OCI-LY7 (cell line): ENCODE results near the gene MLLT10. TPM values are rescaled to one million over a fixed set of nuclear protein-coding genes. Genes with fewer than 3 reads are reported as not detected.

Source experiments
- BruUV-seq: library from RNA; stranded (reverse); fragments of 400-500 nt; replicated peaks from 2 replicates; lab custom pipeline; 2021; lab: Mats Ljungman, UMichigan
- CTCF ChIA-PET: fragments of 300-600 bp; sonication (Branson Sonifier 250); formaldehyde crosslinking; loops from one replicate; lab custom pipeline; 2022; ENCODE audit warnings: antibody characterized with exemption; ENCODE audit not compliant: unreplicated experiment; lab: Charles Lee
- POLR2A ChIA-PET: fragments of 300-600 bp; sonication (Branson Sonifier 250); formaldehyde crosslinking; loops from one replicate; lab custom pipeline; 2022; ENCODE audit warnings: antibody characterized with exemption; lab: Charles Lee
- DNase-seq: peaks from one replicate; pipeline ENCODE4 v3.0.0-alpha.2; 2015; ENCODE audit warnings: low spot score
- H2AFZ ChIP-seq: fragments of 200-600 bp; sonication (generic), shearing (Covaris generic); 2 replicates; pipeline ENCODE4 v1.6.1; 2014; ENCODE audit warnings: mild to moderate bottlenecking, antibody characterized with exemption, low read length, moderate library complexity
- H3K27ac ChIP-seq: fragments of 200-600 bp; sonication (generic); 2 replicates; pipeline ENCODE4 v1.5.1; 2014; ENCODE audit warnings: mixed run types, low read depth, mild to moderate bottlenecking, moderate library complexity, low read length, inconsistent platforms; ENCODE audit not compliant: poor library complexity, severe bottlenecking
- H3K36me3 ChIP-seq: fragments of 200-600 bp; sonication (generic); 2 replicates; pipeline ENCODE4 v1.6.1; 2014; ENCODE audit warnings: mild to moderate bottlenecking, antibody characterized with exemption, low read length, moderate library complexity, mixed read lengths; ENCODE audit not compliant: insufficient read depth
- H3K4me1 ChIP-seq: fragments of 200-600 bp; sonication (generic); 2 replicates; pipeline ENCODE4 v1.5.1; 2014; ENCODE audit warnings: mild to moderate bottlenecking, low read length; ENCODE audit not compliant: insufficient read depth, poor library complexity, severe bottlenecking
- H3K4me2 ChIP-seq: fragments of 200-600 bp; sonication (generic); 2 replicates; pipeline ENCODE4 v1.6.1; 2014; ENCODE audit warnings: mild to moderate bottlenecking, low read length
- H3K4me3 ChIP-seq: fragments of 200-600 bp; sonication (generic); 2 replicates; pipeline ENCODE4 v1.5.1; 2014; ENCODE audit warnings: mild to moderate bottlenecking, low read depth, low read length; ENCODE audit not compliant: poor library complexity, severe bottlenecking
- H3K79me2 ChIP-seq: fragments of 200-600 bp; sonication (generic); 2 replicates; pipeline ENCODE4 v1.6.1; 2016; ENCODE audit warnings: low read depth, mild to moderate bottlenecking, low read length, moderate library complexity, mixed read lengths; ENCODE audit not compliant: insufficient read depth
- H3K9me2 ChIP-seq: fragments of 200-600 bp; sonication (generic); 2 replicates; pipeline ENCODE4 v1.6.1; 2016; ENCODE audit warnings: mild to moderate bottlenecking, low read length, mixed read lengths; ENCODE audit not compliant: insufficient read depth
- H3K9me3 ChIP-seq: fragments of 200-600 bp; sonication (generic); 2 replicates; pipeline ENCODE4 v1.6.1; 2014; ENCODE audit warnings: mild to moderate bottlenecking, mixed run types, low read length, mixed read lengths
- H4K20me1 ChIP-seq: fragments of 200-600 bp; sonication (generic); 2 replicates; pipeline ENCODE4 v1.6.1; 2014; ENCODE audit warnings: mild to moderate bottlenecking, antibody characterized with exemption, low read length, moderate library complexity, mixed read lengths; ENCODE audit not compliant: insufficient read depth
- EZH2phosphoT487 ChIP-seq: fragments of 200-600 bp; sonication (generic); IDR thresholded peaks from 2 replicates; pipeline ENCODE4 v1.6.1; 2018; ENCODE audit warnings: low read depth, borderline replicate concordance, mild to moderate bottlenecking, mixed run types, antibody characterized with exemption, low read length, moderate library complexity, mixed read lengths
- intact Hi-C: fragments of 100-400 bp; cut with micrococcal nuclease; formaldehyde crosslinking; loops from one replicate; pipeline ENCODE4 v1.10.0; 2022; ENCODE audit not compliant: unreplicated experiment
- total RNA-seq, 2 experiments: library from RNA; depleted of rRNA in 1 of 2; stranded (reverse); fragments of >200 nt in 1 of 2; shearing (Covaris generic) in 1 of 2; gene quantifications; 2 replicates each; pipeline ENCODE4 v1.2.3, GENCODE V29; 2014 to 2022
- TF ChIP-seq, protein P1 (sequence below): fragments of 200-600 bp; sonication (generic); conservative IDR thresholded peaks from 2 replicates; pipeline ENCODE4 v1.5.1; 2014; ENCODE audit warnings: mild to moderate bottlenecking, antibody characterized with exemption, low read length, moderate library complexity, mixed read lengths

MLLT10 gene
- total RNA-seq, 2 experiments from 2014 or later = 68.4 to 74.0 TPM

DNA sequence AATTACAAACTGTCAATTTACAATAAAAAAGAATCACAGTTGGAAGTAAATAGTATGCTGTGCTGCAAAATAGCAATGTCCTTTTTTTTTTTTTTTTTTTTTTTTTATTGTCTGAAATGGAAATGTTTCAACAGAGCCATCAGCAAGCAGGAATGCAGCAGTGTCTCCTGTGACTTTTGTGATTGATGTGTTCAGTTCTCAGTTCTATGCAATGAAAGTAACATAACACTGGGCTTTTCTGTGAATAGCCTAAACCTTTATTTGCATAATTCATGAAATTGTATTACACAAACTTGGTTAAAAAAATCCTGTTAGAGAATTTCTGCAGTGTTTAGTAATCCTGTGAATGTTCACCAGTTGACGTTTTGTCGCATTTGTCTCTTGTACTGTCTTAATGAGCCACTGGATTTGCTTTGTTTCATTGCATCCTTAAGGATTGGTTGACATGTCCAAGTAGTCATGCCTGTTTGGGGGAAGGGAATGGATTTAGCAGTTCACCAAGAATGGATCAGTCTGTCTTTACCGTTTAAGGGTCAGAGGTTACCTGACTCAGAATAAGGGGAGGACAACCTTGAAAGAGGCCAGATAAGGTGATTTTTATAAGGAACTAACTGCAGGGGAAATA is 192.7 kb downstream of the MLLT10 start:
- ChIA-PET CTCF (no interaction called here), POLR2A (interaction anchor here (0.7 kb wide), 1 partner anchor 204 kb away, joined by 8 read pairs; no protein-coding TSS in a partner anchor)
- BruUV-seq = no TSS peak
- Histone ChIP-seq H3K9me2 (no peaks in the 10 kb centered on the region), H3K4me1 (no peaks in the 10 kb centered on the region), H2AFZ (no peak overlapping the region), H3K9me3 (no peaks in the 10 kb centered on the region), H4K20me1 (0 out of 2 replicates have a peak, but pooled peaks cover under 1% of the 10 kb centered on the region), H3K36me3 (peaks cover 54% of the 10 kb centered on the region), H3K4me2 (no peak overlapping the region), H3K27ac (no peak overlapping the region), H3K4me3 (no peak overlapping the region), H3K79me2 (no peaks in the 10 kb centered on the region)
- DNase-seq = no peak
- intact Hi-C loops = no loop called here
- TF ChIP-seq, protein P1, sequence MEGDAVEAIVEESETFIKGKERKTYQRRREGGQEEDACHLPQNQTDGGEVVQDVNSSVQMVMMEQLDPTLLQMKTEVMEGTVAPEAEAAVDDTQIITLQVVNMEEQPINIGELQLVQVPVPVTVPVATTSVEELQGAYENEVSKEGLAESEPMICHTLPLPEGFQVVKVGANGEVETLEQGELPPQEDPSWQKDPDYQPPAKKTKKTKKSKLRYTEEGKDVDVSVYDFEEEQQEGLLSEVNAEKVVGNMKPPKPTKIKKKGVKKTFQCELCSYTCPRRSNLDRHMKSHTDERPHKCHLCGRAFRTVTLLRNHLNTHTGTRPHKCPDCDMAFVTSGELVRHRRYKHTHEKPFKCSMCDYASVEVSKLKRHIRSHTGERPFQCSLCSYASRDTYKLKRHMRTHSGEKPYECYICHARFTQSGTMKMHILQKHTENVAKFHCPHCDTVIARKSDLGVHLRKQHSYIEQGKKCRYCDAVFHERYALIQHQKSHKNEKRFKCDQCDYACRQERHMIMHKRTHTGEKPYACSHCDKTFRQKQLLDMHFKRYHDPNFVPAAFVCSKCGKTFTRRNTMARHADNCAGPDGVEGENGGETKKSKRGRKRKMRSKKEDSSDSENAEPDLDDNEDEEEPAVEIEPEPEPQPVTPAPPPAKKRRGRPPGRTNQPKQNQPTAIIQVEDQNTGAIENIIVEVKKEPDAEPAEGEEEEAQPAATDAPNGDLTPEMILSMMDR = no peak
- no peak for TF ChIP-seq EZH2phosphoT487

GRCh38 chr10:21727452-21728168 is 193.6 kb downstream of the MLLT10 start:
- DNase-seq = no peak
- Histone ChIP-seq H3K36me3 (peaks cover 63% of the 10 kb centered on the region), H3K4me1 (no peaks in the 10 kb centered on the region), H3K4me3 (no peak overlapping the region), H3K27ac (no peak overlapping the region), H2AFZ (no peak overlapping the region), H3K79me2 (no peaks in the 10 kb centered on the region), H3K9me2 (no peaks in the 10 kb centered on the region), H3K4me2 (no peak overlapping the region), H4K20me1 (0 out of 2 replicates have a peak, but pooled peaks cover 3% of the 10 kb centered on the region), H3K9me3 (no peaks in the 10 kb centered on the region)
- TF ChIP-seq, protein P1 = no peak
- no peak for TF ChIP-seq EZH2phosphoT487
- POLR2A ChIA-PET = interaction anchor here (0.6 kb wide), 1 partner anchor 651 kb away, joined by 4 read pairs; no protein-coding TSS in a partner anchor
- intact Hi-C loops = no loop called here
- BruUV-seq = no TSS peak
- CTCF ChIA-PET = no interaction called here
